ENCODE data around the gene TMEM236. TPM values are rescaled to one million over a fixed set of nuclear protein-coding genes. Genes with fewer than 3 reads are reported as not detected.
A peak's percentile ranks its signal among the peaks of the same experiment; 100 is the strongest.

TMEM236 gene
- total and polyA plus RNA-seq, 4 donors = 0.37 to 2.1 (median 0.70) TPM

DNA sequence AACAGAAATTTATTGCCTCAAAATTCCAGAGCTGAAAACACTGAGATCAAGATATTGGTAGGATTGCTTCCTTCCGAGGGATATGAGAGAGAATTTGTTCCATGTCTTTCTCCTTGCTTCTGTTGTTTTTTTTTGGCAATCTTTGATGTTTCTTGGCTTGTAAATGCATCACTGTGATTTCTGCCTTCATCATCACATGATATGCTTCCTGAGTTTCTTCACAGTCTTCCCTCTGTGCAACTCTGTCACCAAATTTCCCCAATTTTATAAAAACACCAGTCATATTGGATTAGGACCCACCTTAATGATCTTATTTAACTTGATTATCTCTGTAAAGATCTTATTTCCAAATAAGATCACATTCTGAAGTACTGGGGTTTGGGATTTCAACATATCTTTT, 14.7 kb downstream of the TMEM236 start:
- H3K9me3 ChIP-seq (ENCODE audit: control insufficient read depth in 4 of 4, insufficient read depth in 3 of 4, low read length in 3 of 4) = peaks cover 0 to 3% (median under 1%) of the 10 kb centered on the region in 4 donors
- H3K27ac ChIP-seq (ENCODE audit: low read depth in 1 of 2, low read length in 1 of 2) = no peak overlapping the region
- 78 to 83% methylated on average over 1 of the region's 1 CpG for WGBS, 2 donors
- ATAC-seq (ENCODE audit: insufficient read depth, low FRiP score) (no peak), DNase-seq (no peak)
- H3K36me3 ChIP-seq (ENCODE audit: control insufficient read depth in 4 of 4, insufficient read depth in 4 of 4, low read length in 4 of 4) = no peaks in the 10 kb centered on the region
- no peak overlapping the region for H3K9ac ChIP-seq (ENCODE audit: insufficient read depth in 1 of 2, low read length in 2 of 2)
- H3K27me3 ChIP-seq (ENCODE audit: control insufficient read depth in 3 of 3, insufficient read depth in 3 of 3, low read length in 2 of 3) = peaks cover 0 to 2% (median 0%) of the 10 kb centered on the region in 3 donors
- H3K4me1 ChIP-seq (ENCODE audit: control insufficient read depth in 5 of 5, insufficient read depth in 5 of 5, low read length in 5 of 5) = peaks cover 0 to 2% (median 0%) of the 10 kb centered on the region in 5 donors
- TF ChIP-seq, protein P1, sequence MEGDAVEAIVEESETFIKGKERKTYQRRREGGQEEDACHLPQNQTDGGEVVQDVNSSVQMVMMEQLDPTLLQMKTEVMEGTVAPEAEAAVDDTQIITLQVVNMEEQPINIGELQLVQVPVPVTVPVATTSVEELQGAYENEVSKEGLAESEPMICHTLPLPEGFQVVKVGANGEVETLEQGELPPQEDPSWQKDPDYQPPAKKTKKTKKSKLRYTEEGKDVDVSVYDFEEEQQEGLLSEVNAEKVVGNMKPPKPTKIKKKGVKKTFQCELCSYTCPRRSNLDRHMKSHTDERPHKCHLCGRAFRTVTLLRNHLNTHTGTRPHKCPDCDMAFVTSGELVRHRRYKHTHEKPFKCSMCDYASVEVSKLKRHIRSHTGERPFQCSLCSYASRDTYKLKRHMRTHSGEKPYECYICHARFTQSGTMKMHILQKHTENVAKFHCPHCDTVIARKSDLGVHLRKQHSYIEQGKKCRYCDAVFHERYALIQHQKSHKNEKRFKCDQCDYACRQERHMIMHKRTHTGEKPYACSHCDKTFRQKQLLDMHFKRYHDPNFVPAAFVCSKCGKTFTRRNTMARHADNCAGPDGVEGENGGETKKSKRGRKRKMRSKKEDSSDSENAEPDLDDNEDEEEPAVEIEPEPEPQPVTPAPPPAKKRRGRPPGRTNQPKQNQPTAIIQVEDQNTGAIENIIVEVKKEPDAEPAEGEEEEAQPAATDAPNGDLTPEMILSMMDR (IDR thresholded peaks at IDR 0.05; ENCODE audit: control extremely low read depth, extremely low read depth) = no peak
- no peak overlapping the region for H3K4me3 ChIP-seq

DNA sequence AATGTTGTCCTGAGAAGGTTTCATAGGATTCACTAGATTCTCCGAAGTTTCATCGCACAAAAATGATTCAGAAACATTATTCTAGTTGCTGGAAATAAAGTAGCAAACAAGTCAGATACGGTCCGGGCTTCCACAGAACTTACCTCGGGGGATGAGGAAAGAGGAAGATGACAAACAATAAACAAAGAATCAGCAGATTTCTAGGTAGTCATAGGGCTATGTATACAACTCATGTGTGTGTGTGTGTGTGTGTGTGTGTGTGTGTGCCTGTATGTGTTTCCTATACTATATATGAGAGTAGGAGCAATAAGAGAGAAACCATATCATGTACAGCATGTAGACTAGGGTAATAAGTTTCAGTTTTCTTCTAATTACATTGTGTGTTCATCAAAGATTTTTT, 16.5 kb downstream of the TMEM236 start:
- Histone ChIP-seq H3K9me3 (ENCODE audit: control insufficient read depth in 4 of 4, insufficient read depth in 3 of 4, low read length in 3 of 4) (peaks cover 0 to 3% (median under 1%) of the 10 kb centered on the region in 4 donors), H3K27ac (ENCODE audit: low read depth in 1 of 2, low read length in 1 of 2) (no peak overlapping the region), H3K36me3 (ENCODE audit: control insufficient read depth in 4 of 4, insufficient read depth in 4 of 4, low read length in 4 of 4) (no peaks in the 10 kb centered on the region), H3K27me3 (ENCODE audit: control insufficient read depth in 3 of 3, insufficient read depth in 3 of 3, low read length in 2 of 3) (peaks cover 0 to 2% (median 0%) of the 10 kb centered on the region in 3 donors), H3K9ac (ENCODE audit: insufficient read depth in 1 of 2, low read length in 2 of 2) (no peak overlapping the region), H3K4me1 (ENCODE audit: control insufficient read depth in 5 of 5, insufficient read depth in 5 of 5, low read length in 5 of 5) (peaks cover 0 to 2% (median 0%) of the 10 kb centered on the region in 5 donors), H3K4me3 (no peak overlapping the region)
- DNase-seq = no peak
- TF ChIP-seq, protein P1 (IDR thresholded peaks at IDR 0.05; ENCODE audit: control extremely low read depth, extremely low read depth) = no peak
- ATAC-seq (ENCODE audit: insufficient read depth, low FRiP score) = no peak
- 74 to 77% methylated on average over 5 of the region's 5 CpGs for WGBS, 2 donors

DNA sequence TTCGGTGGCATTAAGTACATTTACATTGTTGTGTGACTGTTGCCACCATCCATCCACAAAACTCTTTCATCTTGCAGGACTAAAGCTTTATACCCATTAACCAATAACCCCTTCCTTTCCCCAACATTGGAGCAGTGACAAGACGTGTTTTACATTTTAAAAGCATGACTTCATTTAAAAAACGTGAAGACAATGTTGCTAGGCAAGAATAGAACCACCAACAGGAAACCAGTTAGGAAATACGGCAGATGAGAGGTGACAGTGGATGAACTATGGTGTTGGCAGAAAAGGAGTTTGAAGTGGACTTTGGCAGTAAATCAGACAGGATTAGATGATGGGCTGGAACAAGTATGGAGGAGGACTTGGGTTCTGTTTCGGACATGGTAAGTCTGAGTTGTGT, 17.0 kb downstream of the TMEM236 start:
- H3K9me3 ChIP-seq (ENCODE audit: control insufficient read depth in 4 of 4, insufficient read depth in 3 of 4, low read length in 3 of 4) = peaks cover 0 to 3% (median under 1%) of the 10 kb centered on the region in 4 donors
- H3K4me3 ChIP-seq = no peak overlapping the region
- TF ChIP-seq, protein P1 (IDR thresholded peaks at IDR 0.05; ENCODE audit: control extremely low read depth, extremely low read depth) = no peak
- WGBS, 2 donors = 42 to 46% methylated on average over 5 of the region's 5 CpGs
- no peaks in the 10 kb centered on the region for H3K36me3 ChIP-seq (ENCODE audit: control insufficient read depth in 4 of 4, insufficient read depth in 4 of 4, low read length in 4 of 4)
- H3K27me3 ChIP-seq (ENCODE audit: control insufficient read depth in 3 of 3, insufficient read depth in 3 of 3, low read length in 2 of 3) = peaks cover 0 to 2% (median 0%) of the 10 kb centered on the region in 3 donors
- ATAC-seq (ENCODE audit: insufficient read depth, low FRiP score) (no peak), DNase-seq (peak in 2 of 3 donors; percentile 13)
- H3K4me1 ChIP-seq (ENCODE audit: control insufficient read depth in 5 of 5, insufficient read depth in 5 of 5, low read length in 5 of 5) = peaks cover 0 to 2% (median 0%) of the 10 kb centered on the region in 5 donors
- H3K9ac ChIP-seq (ENCODE audit: insufficient read depth in 1 of 2, low read length in 2 of 2) = no peak overlapping the region
- H3K27ac ChIP-seq (ENCODE audit: low read depth in 1 of 2, low read length in 1 of 2) = no peak overlapping the region

DNA sequence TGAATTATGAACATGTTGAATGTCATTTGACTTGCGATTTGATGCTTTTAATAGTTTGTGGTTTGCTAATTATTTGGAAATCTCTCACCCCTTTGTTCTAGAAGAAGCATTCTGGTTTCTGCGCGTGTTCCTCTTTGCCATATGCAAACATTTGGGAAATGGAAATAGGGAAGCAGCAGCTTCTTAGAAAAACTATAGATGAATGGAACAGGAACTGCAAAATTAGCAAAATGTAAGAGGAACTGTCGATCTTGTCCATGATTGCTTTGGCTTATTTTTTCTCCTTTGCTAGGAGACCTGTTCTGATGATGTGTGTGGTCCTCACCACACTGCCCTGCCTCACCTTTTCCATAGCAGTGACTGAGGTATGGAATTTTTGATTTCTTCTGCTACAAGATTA, 19.0 kb downstream of the TMEM236 start:
- Histone ChIP-seq H3K9ac (ENCODE audit: insufficient read depth in 1 of 2, low read length in 2 of 2) (no peak overlapping the region), H3K27ac (ENCODE audit: low read depth in 1 of 2, low read length in 1 of 2) (no peak overlapping the region), H3K36me3 (ENCODE audit: control insufficient read depth in 4 of 4, insufficient read depth in 4 of 4, low read length in 4 of 4) (no peaks in the 10 kb centered on the region), H3K27me3 (ENCODE audit: control insufficient read depth in 3 of 3, insufficient read depth in 3 of 3, low read length in 2 of 3) (no peaks in the 10 kb centered on the region), H3K4me3 (no peak overlapping the region), H3K9me3 (ENCODE audit: control insufficient read depth in 4 of 4, insufficient read depth in 3 of 4, low read length in 3 of 4) (peaks cover 0 to 2% (median 0%) of the 10 kb centered on the region in 4 donors), H3K4me1 (ENCODE audit: control insufficient read depth in 5 of 5, insufficient read depth in 5 of 5, low read length in 5 of 5) (peaks cover 0 to 2% (median 0%) of the 10 kb centered on the region in 5 donors)
- DNase-seq = no peak
- TF ChIP-seq, protein P1 (IDR thresholded peaks at IDR 0.05; ENCODE audit: control extremely low read depth, extremely low read depth) = no peak
- ATAC-seq (ENCODE audit: insufficient read depth, low FRiP score) = no peak
- 33 to 56% methylated on average over 4 of the region's 4 CpGs for WGBS, 2 donors

Data from lung (tissue), 12 donors.